ENCODE results near the gene APLP2.

The APLP2 gene

DNA sequence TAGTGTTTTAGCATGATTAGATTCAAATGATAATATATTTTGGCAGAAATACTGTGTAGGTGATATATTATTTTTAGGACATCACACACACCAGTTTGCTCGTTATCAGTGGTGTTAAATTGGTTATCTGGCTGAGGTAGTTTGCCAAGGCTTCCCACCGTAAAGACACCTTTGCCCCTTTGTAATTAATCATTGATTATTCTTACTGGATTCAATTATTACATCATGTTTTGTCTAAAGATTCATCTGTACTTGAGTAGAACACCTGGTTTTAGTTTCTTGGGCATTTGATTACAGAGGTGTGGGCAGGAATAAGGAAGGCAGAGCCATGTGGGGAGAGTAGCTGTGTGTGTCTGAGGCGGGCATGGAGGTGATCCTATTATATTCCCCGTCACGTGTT, 50.4 kb downstream of the APLP2 start:
- no peaks in the 10 kb centered on the region for H3K9me3 ChIP-seq (ENCODE audit: insufficient read depth, low read length)
- H4K20me1 ChIP-seq (ENCODE audit: insufficient read depth, low read length): 0 out of 2 replicates have a peak, but pooled peaks cover 6% of the 10 kb centered on the region
- no peak overlapping the region for H3K9ac ChIP-seq (ENCODE audit: low read length)
- H3K27me3 ChIP-seq (ENCODE audit: low read depth, low read length): no peaks in the 10 kb centered on the region
- peaks cover 32% of the 10 kb centered on the region for H3K4me1 ChIP-seq (ENCODE audit: low read length)
- no peak for TF ChIP-seq EZH2phosphoT487 (IDR thresholded peaks at IDR 0.05; ENCODE audit: low read depth)
- TF ChIP-seq, protein P1, sequence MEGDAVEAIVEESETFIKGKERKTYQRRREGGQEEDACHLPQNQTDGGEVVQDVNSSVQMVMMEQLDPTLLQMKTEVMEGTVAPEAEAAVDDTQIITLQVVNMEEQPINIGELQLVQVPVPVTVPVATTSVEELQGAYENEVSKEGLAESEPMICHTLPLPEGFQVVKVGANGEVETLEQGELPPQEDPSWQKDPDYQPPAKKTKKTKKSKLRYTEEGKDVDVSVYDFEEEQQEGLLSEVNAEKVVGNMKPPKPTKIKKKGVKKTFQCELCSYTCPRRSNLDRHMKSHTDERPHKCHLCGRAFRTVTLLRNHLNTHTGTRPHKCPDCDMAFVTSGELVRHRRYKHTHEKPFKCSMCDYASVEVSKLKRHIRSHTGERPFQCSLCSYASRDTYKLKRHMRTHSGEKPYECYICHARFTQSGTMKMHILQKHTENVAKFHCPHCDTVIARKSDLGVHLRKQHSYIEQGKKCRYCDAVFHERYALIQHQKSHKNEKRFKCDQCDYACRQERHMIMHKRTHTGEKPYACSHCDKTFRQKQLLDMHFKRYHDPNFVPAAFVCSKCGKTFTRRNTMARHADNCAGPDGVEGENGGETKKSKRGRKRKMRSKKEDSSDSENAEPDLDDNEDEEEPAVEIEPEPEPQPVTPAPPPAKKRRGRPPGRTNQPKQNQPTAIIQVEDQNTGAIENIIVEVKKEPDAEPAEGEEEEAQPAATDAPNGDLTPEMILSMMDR (IDR thresholded peaks at IDR 0.05; ENCODE audit: low read depth, low read length): no peak
- H3K79me2 ChIP-seq (ENCODE audit: low read length): no peaks in the 10 kb centered on the region
- no peak overlapping the region for H2AFZ ChIP-seq (ENCODE audit: low read depth, low read length)
- H3K27ac ChIP-seq (ENCODE audit: low read length): no peak overlapping the region
- peaks cover 18% of the 10 kb centered on the region for H3K36me3 ChIP-seq (replicated peaks; ENCODE audit: low read depth, low read length)
- no peak overlapping the region for H3K4me3 ChIP-seq (ENCODE audit: low read length)
- no peak overlapping the region for H3K4me2 ChIP-seq (ENCODE audit: low read length)

DNA sequence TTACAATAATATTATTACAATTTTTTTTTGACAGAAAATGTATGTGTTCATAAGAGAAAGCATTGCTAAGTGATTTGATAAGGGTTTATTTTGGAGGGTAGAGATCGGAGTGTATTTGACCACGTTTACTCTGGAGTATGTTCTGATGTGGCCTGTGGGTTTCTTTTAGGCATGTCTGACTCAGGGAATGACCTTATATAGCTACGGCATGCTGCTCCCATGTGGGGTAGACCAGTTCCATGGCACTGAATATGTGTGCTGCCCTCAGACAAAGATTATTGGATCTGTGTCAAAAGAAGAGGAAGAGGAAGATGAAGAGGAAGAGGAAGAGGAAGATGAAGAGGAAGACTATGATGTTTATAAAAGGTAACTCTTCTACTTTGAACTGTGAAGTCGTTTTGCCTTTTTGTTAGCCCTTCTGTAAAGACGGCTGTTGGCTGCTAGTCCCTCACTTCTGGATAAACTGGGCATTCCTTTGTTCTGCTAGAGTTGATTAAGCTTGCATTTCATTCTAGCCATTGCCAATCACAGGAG, 51.8 kb downstream of the APLP2 start:
- H2AFZ ChIP-seq (ENCODE audit: low read depth, low read length): no peak overlapping the region
- H3K4me1 ChIP-seq (ENCODE audit: low read length): peaks cover 32% of the 10 kb centered on the region
- H3K4me2 ChIP-seq (ENCODE audit: low read length): no peak overlapping the region
- peaks cover 27% of the 10 kb centered on the region for H3K36me3 ChIP-seq (replicated peaks; ENCODE audit: low read depth, low read length)
- H3K9ac ChIP-seq (ENCODE audit: low read length): no peak overlapping the region
- no peaks in the 10 kb centered on the region for H3K79me2 ChIP-seq (ENCODE audit: low read length)
- no peaks in the 10 kb centered on the region for H3K9me3 ChIP-seq (ENCODE audit: insufficient read depth, low read length)
- H3K27ac ChIP-seq (ENCODE audit: low read length): no peak overlapping the region
- no peaks in the 10 kb centered on the region for H3K27me3 ChIP-seq (ENCODE audit: low read depth, low read length)
- H4K20me1 ChIP-seq (ENCODE audit: insufficient read depth, low read length): 0 out of 2 replicates have a peak, but pooled peaks cover 6% of the 10 kb centered on the region
- TF ChIP-seq, protein P1 (IDR thresholded peaks at IDR 0.05; ENCODE audit: low read depth, low read length): no peak
- TF ChIP-seq EZH2phosphoT487 (IDR thresholded peaks at IDR 0.05; ENCODE audit: low read depth): no peak
- no peak overlapping the region for H3K4me3 ChIP-seq (ENCODE audit: low read length)

DNA sequence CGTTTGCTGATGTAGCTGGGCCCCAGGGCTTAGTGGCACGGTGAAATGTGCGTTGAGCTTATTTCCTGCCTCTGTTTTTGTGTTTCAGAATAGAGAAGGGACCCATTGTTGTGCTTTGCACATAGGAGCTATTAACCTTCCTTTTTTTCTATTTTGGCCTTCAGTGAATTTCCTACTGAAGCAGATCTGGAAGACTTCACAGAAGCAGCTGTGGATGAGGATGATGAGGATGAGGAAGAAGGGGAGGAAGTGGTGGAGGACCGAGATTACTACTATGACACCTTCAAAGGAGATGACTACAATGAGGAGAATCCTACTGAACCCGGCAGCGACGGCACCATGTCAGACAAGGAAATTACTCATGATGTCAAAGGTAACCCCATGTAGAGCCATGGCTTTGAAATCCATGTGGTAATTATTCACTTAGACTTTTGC, 52.5 kb downstream of the APLP2 start:
- H4K20me1 ChIP-seq (ENCODE audit: insufficient read depth, low read length): 0 out of 2 replicates have a peak, but pooled peaks cover 6% of the 10 kb centered on the region
- no peak overlapping the region for H3K9ac ChIP-seq (ENCODE audit: low read length)
- no peak overlapping the region for H2AFZ ChIP-seq (ENCODE audit: low read depth, low read length)
- H3K4me1 ChIP-seq (ENCODE audit: low read length): peaks cover 32% of the 10 kb centered on the region
- H3K27me3 ChIP-seq (ENCODE audit: low read depth, low read length): no peaks in the 10 kb centered on the region
- no peaks in the 10 kb centered on the region for H3K9me3 ChIP-seq (ENCODE audit: insufficient read depth, low read length)
- peaks cover 29% of the 10 kb centered on the region for H3K36me3 ChIP-seq (replicated peaks; ENCODE audit: low read depth, low read length)
- H3K27ac ChIP-seq (ENCODE audit: low read length): no peak overlapping the region
- no peaks in the 10 kb centered on the region for H3K79me2 ChIP-seq (ENCODE audit: low read length)
- no peak overlapping the region for H3K4me3 ChIP-seq (ENCODE audit: low read length)
- TF ChIP-seq, protein P1 (IDR thresholded peaks at IDR 0.05; ENCODE audit: low read depth, low read length): no peak
- TF ChIP-seq EZH2phosphoT487 (IDR thresholded peaks at IDR 0.05; ENCODE audit: low read depth): no peak
- no peak overlapping the region for H3K4me2 ChIP-seq (ENCODE audit: low read length)

DNA sequence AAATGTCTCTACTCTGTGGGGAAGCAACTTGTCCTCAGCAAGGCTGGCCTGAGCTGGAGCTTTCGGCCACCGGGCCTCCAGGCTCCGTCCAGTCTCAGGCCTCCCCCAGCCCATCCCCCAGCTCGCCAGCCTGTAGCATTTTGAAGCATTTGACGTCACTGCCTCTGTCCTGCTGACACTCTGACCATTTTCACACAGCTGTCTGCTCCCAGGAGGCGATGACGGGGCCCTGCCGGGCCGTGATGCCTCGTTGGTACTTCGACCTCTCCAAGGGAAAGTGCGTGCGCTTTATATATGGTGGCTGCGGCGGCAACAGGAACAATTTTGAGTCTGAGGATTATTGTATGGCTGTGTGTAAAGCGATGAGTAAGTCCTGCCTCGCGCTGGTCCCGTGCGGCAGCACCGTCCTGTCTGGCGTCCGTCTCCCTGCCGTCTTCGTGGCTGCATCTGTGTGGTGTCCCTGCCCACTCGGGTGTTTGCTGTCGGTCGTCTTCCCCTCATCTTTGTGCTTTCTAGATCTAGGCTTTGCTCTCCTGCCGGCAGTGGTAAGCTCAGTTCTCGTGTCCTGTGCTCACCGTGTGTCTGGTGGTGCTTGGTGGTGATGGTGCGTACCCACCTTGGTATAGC, 53.8 kb downstream of the APLP2 start:
- TF ChIP-seq EZH2phosphoT487 (IDR thresholded peaks at IDR 0.05; ENCODE audit: low read depth): no peak
- TF ChIP-seq, protein P1 (IDR thresholded peaks at IDR 0.05; ENCODE audit: low read depth, low read length): no peak
- Histone ChIP-seq H3K36me3 (replicated peaks; ENCODE audit: low read depth, low read length) (peaks cover 34% of the 10 kb centered on the region), H3K4me2 (ENCODE audit: low read length) (no peak overlapping the region), H3K27me3 (ENCODE audit: low read depth, low read length) (no peaks in the 10 kb centered on the region), H3K9ac (ENCODE audit: low read length) (no peak overlapping the region), H3K4me3 (ENCODE audit: low read length) (no peak overlapping the region), H4K20me1 (ENCODE audit: insufficient read depth, low read length) (0 out of 2 replicates have a peak, but pooled peaks cover 6% of the 10 kb centered on the region), H3K4me1 (ENCODE audit: low read length) (peaks cover 23% of the 10 kb centered on the region), H3K79me2 (ENCODE audit: low read length) (no peaks in the 10 kb centered on the region), H2AFZ (ENCODE audit: low read depth, low read length) (no peak overlapping the region), H3K9me3 (ENCODE audit: insufficient read depth, low read length) (no peaks in the 10 kb centered on the region), H3K27ac (ENCODE audit: low read length) (no peak overlapping the region)

All from OCI-LY3 (cell line).